ENCODE results near the gene TTC27. TPM values are rescaled to one million over a fixed set of nuclear protein-coding genes. Genes with fewer than 3 reads are reported as not detected.

TTC27 gene
- total and polyA plus RNA-seq, 8 donors, result 9.9 to 26.9 (median 22.5) TPM

DNA sequence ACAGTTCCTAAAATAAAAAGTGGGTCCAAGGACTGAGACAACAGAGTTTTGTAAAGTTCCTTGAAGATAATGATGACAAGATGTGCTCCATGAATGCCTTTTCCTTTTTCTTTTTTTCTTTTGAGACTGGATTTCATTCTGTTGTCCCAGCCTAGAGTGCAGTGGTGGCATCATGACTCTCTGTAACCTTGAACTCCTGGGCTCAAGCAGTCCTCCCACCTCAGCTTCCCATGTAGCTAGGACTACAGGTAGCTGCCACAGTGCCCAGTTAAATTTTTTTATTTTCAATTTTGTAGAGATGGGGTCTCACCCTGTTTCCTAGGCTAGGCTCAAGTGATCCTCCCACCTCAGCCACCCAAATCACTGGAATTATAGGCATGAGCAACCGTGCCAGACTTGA, 16.1 kb upstream of the TTC27 start:
- Histone ChIP-seq H3K9me3 (no peaks in the 10 kb centered on the region), H3K27ac (no peak overlapping the region), H3K36me3 (peaks cover 0 to 92% of the 10 kb centered on the region in 2 donors), H3K4me1 (no peaks in the 10 kb centered on the region), H3K4me3 (no peak overlapping the region), H3K27me3 (no peaks in the 10 kb centered on the region)
- ATAC-seq, result no peak
- TF ChIP-seq, protein P1, sequence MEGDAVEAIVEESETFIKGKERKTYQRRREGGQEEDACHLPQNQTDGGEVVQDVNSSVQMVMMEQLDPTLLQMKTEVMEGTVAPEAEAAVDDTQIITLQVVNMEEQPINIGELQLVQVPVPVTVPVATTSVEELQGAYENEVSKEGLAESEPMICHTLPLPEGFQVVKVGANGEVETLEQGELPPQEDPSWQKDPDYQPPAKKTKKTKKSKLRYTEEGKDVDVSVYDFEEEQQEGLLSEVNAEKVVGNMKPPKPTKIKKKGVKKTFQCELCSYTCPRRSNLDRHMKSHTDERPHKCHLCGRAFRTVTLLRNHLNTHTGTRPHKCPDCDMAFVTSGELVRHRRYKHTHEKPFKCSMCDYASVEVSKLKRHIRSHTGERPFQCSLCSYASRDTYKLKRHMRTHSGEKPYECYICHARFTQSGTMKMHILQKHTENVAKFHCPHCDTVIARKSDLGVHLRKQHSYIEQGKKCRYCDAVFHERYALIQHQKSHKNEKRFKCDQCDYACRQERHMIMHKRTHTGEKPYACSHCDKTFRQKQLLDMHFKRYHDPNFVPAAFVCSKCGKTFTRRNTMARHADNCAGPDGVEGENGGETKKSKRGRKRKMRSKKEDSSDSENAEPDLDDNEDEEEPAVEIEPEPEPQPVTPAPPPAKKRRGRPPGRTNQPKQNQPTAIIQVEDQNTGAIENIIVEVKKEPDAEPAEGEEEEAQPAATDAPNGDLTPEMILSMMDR (IDR thresholded peaks at IDR 0.05), result no peak
- DNase-seq, result no peak
- intact Hi-C loops (cut with DNase I), result no loop called here

DNA sequence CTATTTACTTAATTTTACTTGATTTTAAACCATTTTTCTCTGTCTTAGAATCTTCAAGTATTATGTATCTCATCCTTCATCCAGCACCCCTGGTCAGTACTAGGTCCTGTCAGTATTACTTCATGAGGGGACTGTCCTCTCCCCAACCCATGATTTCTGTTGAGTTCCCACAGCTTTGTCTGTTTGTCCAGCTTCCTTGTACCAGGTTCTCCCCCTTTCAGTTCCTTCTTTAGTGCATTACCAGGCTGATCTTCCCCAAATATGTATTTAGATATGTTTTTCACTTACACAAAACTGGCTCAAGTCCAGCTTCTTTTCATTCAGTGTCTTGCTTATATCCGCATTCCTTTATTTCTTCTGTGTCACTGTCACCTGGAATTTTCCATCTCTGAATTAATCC, 13.8 kb upstream of the TTC27 start:
- ATAC-seq (no peak), DNase-seq (no peak)
- intact Hi-C loops (cut with DNase I), result no loop called here
- peaks cover 0 to 94% of the 10 kb centered on the region in 2 donors for H3K36me3 ChIP-seq
- no peak overlapping the region for H3K27ac ChIP-seq
- no peak overlapping the region for H3K4me3 ChIP-seq
- TF ChIP-seq, protein P1 (IDR thresholded peaks at IDR 0.05), result no peak
- no peaks in the 10 kb centered on the region for H3K9me3 ChIP-seq
- no peaks in the 10 kb centered on the region for H3K27me3 ChIP-seq
- no peaks in the 10 kb centered on the region for H3K4me1 ChIP-seq

DNA sequence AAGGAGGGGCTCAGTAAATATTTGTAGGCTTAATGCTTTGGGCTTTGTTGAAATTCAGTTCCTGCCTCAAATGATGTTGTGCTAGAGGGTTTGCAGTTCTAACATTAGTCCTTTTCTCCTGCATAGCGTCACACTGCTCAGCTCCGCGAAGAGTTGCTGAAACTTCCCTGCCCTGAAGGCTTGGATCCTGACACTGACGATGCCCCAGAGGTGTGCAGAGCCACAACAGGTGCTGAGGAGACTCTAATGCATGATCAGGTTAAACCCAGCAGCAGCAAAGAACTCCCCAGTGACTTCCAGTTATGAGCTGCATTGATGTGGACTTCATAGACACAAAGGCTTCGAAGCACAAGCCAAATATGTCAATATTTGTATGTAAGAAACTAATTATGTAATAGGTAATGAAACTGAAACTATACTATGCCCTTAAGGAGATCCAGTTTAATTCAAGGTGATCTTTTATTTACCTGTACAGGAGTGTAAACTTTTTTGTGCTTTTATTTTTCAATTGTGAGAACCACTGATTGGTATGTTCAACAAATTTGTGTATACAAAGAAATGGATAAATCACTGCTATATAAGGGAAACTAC, 10.2 kb upstream of the TTC27 start:
- Histone ChIP-seq H3K4me3 (no peak overlapping the region), H3K36me3 (peaks cover 0 to 82% of the 10 kb centered on the region in 2 donors), H3K27ac (no peak overlapping the region), H3K9me3 (no peaks in the 10 kb centered on the region), H3K4me1 (no peaks in the 10 kb centered on the region), H3K27me3 (no peaks in the 10 kb centered on the region)
- intact Hi-C loops (cut with DNase I), result no loop called here
- DNase-seq (no peak), ATAC-seq (peak; percentile 68)
- TF ChIP-seq, protein P1 (IDR thresholded peaks at IDR 0.05), result no peak

DNA sequence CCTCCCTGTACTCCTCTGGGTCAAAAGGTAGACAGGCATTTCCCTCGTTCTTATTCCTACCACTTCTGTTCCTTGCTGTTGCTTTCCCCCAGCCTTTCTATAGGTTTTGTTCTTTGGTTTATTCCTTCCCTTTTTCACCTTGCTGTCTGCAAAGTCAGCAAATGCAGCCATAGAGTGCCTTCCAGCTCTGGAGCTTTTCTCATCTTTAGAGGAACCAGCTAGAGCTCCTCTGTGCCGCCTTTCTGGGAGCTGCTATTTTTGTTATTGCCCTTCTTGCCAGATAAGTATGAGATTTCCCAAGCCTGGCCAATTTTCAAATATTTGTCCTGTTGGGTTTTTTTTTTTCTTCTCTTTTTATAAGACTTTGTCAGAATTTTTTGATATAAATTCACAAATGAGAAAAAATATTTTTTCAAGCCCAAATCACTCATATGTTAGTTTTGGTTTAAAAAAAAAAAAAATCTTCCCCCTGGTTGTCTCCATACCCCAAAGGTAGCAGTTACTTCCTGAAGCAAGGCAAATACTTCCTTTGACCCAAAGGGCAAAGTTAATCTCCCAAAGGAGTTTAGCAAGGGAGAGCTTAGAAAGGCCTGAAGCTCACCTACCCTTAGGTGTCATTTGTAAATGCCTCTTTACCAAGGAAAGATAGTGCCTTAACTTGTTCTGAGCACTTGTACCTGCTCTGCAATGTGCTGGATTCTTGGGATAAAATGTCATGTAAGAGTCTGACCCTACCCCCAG, 5.1 kb upstream of the TTC27 start:
- TF ChIP-seq, protein P1 (IDR thresholded peaks at IDR 0.05), result no peak
- Histone ChIP-seq H3K4me3 (no peak overlapping the region), H3K27me3 (no peaks in the 10 kb centered on the region), H3K36me3 (peaks cover 0 to 42% of the 10 kb centered on the region in 2 donors), H3K27ac (no peak overlapping the region), H3K9me3 (no peaks in the 10 kb centered on the region), H3K4me1 (no peaks in the 10 kb centered on the region)
- DNase-seq, result peak in 1 of 4 donors; percentile 13
- no peak for ATAC-seq
- intact Hi-C loops (cut with DNase I), result no loop called here

DNA sequence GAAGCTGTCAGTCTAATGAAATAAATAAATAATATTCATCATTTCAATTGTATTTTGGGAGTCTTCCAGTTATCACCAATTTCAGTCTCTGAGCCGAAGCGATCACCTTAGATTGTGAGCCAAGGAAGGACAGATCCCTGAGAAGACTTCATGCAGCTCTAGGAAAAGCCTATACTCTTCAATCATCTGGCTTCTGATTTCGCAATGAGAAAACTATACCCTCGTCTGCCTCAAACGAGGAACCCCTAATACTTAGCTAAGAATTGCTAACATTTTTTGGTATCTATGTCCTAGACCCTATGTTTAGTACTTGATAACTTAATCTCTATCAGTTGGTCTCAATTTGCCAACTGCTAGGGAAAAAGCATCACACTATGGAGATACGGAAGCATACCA, 4.5 kb upstream of the TTC27 start:
- TF ChIP-seq, protein P1 (IDR thresholded peaks at IDR 0.05), result no peak
- intact Hi-C loops (cut with DNase I), result no loop called here
- ATAC-seq, result no peak

More for the DNA sequence above, 4.5 kb upstream of the TTC27 start:
- Histone ChIP-seq H3K27ac (no peak overlapping the region), H3K4me3 (no peak overlapping the region), H3K9me3 (no peaks in the 10 kb centered on the region), H3K27me3 (no peaks in the 10 kb centered on the region), H3K4me1 (peaks cover 0 to under 1% of the 10 kb centered on the region in 2 donors), H3K36me3 (peaks cover 0 to 36% of the 10 kb centered on the region in 2 donors)
- no peak for DNase-seq

Data from left lung (tissue), 10 donors.